Measurements from ENCODE around the gene ZFTA.

ZFTA gene

GRCh38 chr11:63745304-63746170 lies 23.0 kb downstream of the ZFTA start:
- H3K27me3 ChIP-seq (ENCODE audit: insufficient read depth, low read length): no peaks in the 10 kb centered on the region
- H3K4me1 ChIP-seq (ENCODE audit: insufficient read depth, low read length): no peaks in the 10 kb centered on the region; the same call in 1 of the 2 replicates
- H3K4me3 ChIP-seq (ENCODE audit: low read length): no peak overlapping the region
- H3K9ac ChIP-seq (ENCODE audit: low read depth, low read length): no peak overlapping the region
- H3K9me3 ChIP-seq (ENCODE audit: insufficient read depth, low read depth, low read length): no peaks in the 10 kb centered on the region
- H3K36me3 ChIP-seq (ENCODE audit: insufficient read depth, low read length): peaks cover 17% of the 10 kb centered on the region
- no peak overlapping the region for H3K27ac ChIP-seq (ENCODE audit: low read depth, low read length)
- WGBS: 92% methylated on average over 13 of the region's 13 CpGs

- H3K36me3 ChIP-seq (ENCODE audit: insufficient read depth, low read length): no peaks in the 10 kb centered on the region; the same call in 1 of the 2 replicates
- no peaks in the 10 kb centered on the region for H3K27me3 ChIP-seq (ENCODE audit: insufficient read depth, low read length)
- no peak overlapping the region for H3K9ac ChIP-seq (ENCODE audit: low read depth, low read length)
- H3K4me3 ChIP-seq (ENCODE audit: low read length): no peak overlapping the region
- 28% methylated on average over 4 of the region's 8 CpGs for WGBS
- H3K9me3 ChIP-seq (ENCODE audit: insufficient read depth, low read depth, low read length): no peaks in the 10 kb centered on the region
- H3K27ac ChIP-seq (ENCODE audit: low read depth, low read length): peak overlapping the region; percentile 44; the same call in 1 of the 2 replicates
- no peaks in the 10 kb centered on the region for H3K4me1 ChIP-seq (ENCODE audit: insufficient read depth, low read length)
These were observed 29.7 kb downstream of the ZFTA start for GRCh38 chr11:63738720-63739360.

- H3K9me3 ChIP-seq (ENCODE audit: insufficient read depth, low read depth, low read length): no peaks in the 10 kb centered on the region
- no peak overlapping the region for H3K4me3 ChIP-seq (ENCODE audit: low read length)
- no peaks in the 10 kb centered on the region for H3K4me1 ChIP-seq (ENCODE audit: insufficient read depth, low read length)
- H3K36me3 ChIP-seq (ENCODE audit: insufficient read depth, low read length): no peaks in the 10 kb centered on the region; the same call in none of the 2 replicates
- H3K27me3 ChIP-seq (ENCODE audit: insufficient read depth, low read length): no peaks in the 10 kb centered on the region
- no CpG with 5 or more reads among the region's 1 CpG for WGBS
- no peak overlapping the region for H3K9ac ChIP-seq (ENCODE audit: low read depth, low read length)
- H3K27ac ChIP-seq (ENCODE audit: low read depth, low read length): no peak overlapping the region
These were observed 30.9 kb downstream of the ZFTA start for GRCh38 chr11:63737718-63738117.

GRCh38 chr11:63736864-63737263 lies 31.7 kb downstream of the ZFTA start:
- Histone ChIP-seq H3K4me1 (ENCODE audit: insufficient read depth, low read length) (no peaks in the 10 kb centered on the region), H3K9ac (ENCODE audit: low read depth, low read length) (no peak overlapping the region), H3K9me3 (ENCODE audit: insufficient read depth, low read depth, low read length) (no peaks in the 10 kb centered on the region), H3K4me3 (ENCODE audit: low read length) (no peak overlapping the region), H3K27me3 (ENCODE audit: insufficient read depth, low read length) (no peaks in the 10 kb centered on the region), H3K36me3 (ENCODE audit: insufficient read depth, low read length) (no peaks in the 10 kb centered on the region; the same call in none of the 2 replicates), H3K27ac (ENCODE audit: low read depth, low read length) (no peak overlapping the region)
- WGBS: 95% methylated on average over 4 of the region's 4 CpGs

GRCh38 chr11:63729326-63729725 lies 39.2 kb downstream of the ZFTA start:
- Histone ChIP-seq H3K4me1 (ENCODE audit: insufficient read depth, low read length) (no peaks in the 10 kb centered on the region; the same call in 1 of the 2 replicates), H3K9me3 (ENCODE audit: insufficient read depth, low read depth, low read length) (no peaks in the 10 kb centered on the region), H3K36me3 (ENCODE audit: insufficient read depth, low read length) (peaks cover 3% of the 10 kb centered on the region), H3K9ac (ENCODE audit: low read depth, low read length) (no peak overlapping the region), H3K4me3 (ENCODE audit: low read length) (no peak overlapping the region), H3K27ac (ENCODE audit: low read depth, low read length) (no peak overlapping the region), H3K27me3 (ENCODE audit: insufficient read depth, low read length) (no peaks in the 10 kb centered on the region)
- WGBS: 92% methylated on average over 3 of the region's 3 CpGs

- WGBS: 93% methylated on average over 3 of the region's 3 CpGs
- Histone ChIP-seq H3K9ac (ENCODE audit: low read depth, low read length) (no peak overlapping the region), H3K36me3 (ENCODE audit: insufficient read depth, low read length) (peaks cover 17% of the 10 kb centered on the region), H3K27ac (ENCODE audit: low read depth, low read length) (no peak overlapping the region), H3K27me3 (ENCODE audit: insufficient read depth, low read length) (no peaks in the 10 kb centered on the region), H3K9me3 (ENCODE audit: insufficient read depth, low read depth, low read length) (no peaks in the 10 kb centered on the region), H3K4me1 (ENCODE audit: insufficient read depth, low read length) (no peaks in the 10 kb centered on the region; the same call in 1 of the 2 replicates), H3K4me3 (ENCODE audit: low read length) (no peak overlapping the region)
These were observed 48.0 kb downstream of the ZFTA start for GRCh38 chr11:63720611-63721010.

GRCh38 chr11:63719987-63720386 lies 48.6 kb downstream of the ZFTA start:
- WGBS: 100% methylated on average over 2 of the region's 2 CpGs
- H3K27me3 ChIP-seq (ENCODE audit: insufficient read depth, low read length): no peaks in the 10 kb centered on the region

GRCh38 chr11:63719001-63719400 lies 49.6 kb downstream of the ZFTA start:
- Histone ChIP-seq H3K9me3 (ENCODE audit: insufficient read depth, low read depth, low read length) (no peaks in the 10 kb centered on the region), H3K27ac (ENCODE audit: low read depth, low read length) (no peak overlapping the region), H3K36me3 (ENCODE audit: insufficient read depth, low read length) (peaks cover 17% of the 10 kb centered on the region), H3K27me3 (ENCODE audit: insufficient read depth, low read length) (no peaks in the 10 kb centered on the region), H3K9ac (ENCODE audit: low read depth, low read length) (no peak overlapping the region), H3K4me3 (ENCODE audit: low read length) (no peak overlapping the region), H3K4me1 (ENCODE audit: insufficient read depth, low read length) (no peaks in the 10 kb centered on the region)
- WGBS: 92% methylated on average over 1 of the region's 1 CpG

More at GRCh38 chr11:63719987-63720386, 48.6 kb downstream of the ZFTA start:
- Histone ChIP-seq H3K9me3 (ENCODE audit: insufficient read depth, low read depth, low read length) (no peaks in the 10 kb centered on the region), H3K9ac (ENCODE audit: low read depth, low read length) (no peak overlapping the region), H3K4me3 (ENCODE audit: low read length) (no peak overlapping the region), H3K27ac (ENCODE audit: low read depth, low read length) (no peak overlapping the region), H3K36me3 (ENCODE audit: insufficient read depth, low read length) (peaks cover 17% of the 10 kb centered on the region), H3K4me1 (ENCODE audit: insufficient read depth, low read length) (no peaks in the 10 kb centered on the region; the same call in 1 of the 2 replicates)

Data from HUES64 (cell line).